ENCODE measurements around the gene RPRD1A. TPM values are rescaled to one million over a fixed set of nuclear protein-coding genes. Genes with fewer than 3 reads are reported as not detected.

Gene RPRD1A
- total and polyA plus RNA-seq, 9 of the 15 experiments (the other 6 are each of a cell fraction or from before 2014, with no cell fraction given): 30.2 to 142 (median 66.0) TPM

- no peak for TF ChIP-seq ZNF282 (CRISPR knock-in tag; IDR thresholded peaks at IDR 0.05)
- TF ChIP-seq HINFP (tag; conservative IDR thresholded peaks at IDR 0.05; ENCODE audit: low read depth): no peak
- TF ChIP-seq UBTF (IDR thresholded peaks at IDR 0.05; ENCODE audit: borderline replicate concordance in 1 of 2, low read depth in 2 of 2, low read length in 2 of 2): peak; percentile 25 to 68; a peak in 2 of 4 replicates
- TF ChIP-seq ERF (CRISPR knock-in tag; IDR thresholded peaks at IDR 0.05): peak; percentile 32; the same call in 1 of the 2 replicates
- peak; percentile 47; the same call in 1 of the 2 replicates for TF ChIP-seq ZNF511 (CRISPR knock-in tag; IDR thresholded peaks at IDR 0.05)
- TF ChIP-seq, protein P1, sequence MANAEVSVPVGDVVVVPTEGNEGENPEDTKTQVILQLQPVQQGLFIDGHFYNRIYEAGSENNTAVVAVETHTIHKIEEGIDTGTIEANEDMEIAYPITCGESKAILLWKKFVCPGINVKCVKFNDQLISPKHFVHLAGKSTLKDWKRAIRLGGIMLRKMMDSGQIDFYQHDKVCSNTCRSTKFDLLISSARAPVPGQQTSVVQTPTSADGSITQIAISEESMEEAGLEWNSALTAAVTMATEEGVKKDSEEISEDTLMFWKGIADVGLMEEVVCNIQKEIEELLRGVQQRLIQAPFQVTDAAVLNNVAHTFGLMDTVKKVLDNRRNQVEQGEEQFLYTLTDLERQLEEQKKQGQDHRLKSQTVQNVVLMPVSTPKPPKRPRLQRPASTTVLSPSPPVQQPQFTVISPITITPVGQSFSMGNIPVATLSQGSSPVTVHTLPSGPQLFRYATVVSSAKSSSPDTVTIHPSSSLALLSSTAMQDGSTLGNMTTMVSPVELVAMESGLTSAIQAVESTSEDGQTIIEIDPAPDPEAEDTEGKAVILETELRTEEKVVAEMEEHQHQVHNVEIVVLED (CRISPR knock-in tag; IDR thresholded peaks at IDR 0.05): peak; percentile 48; the same call in 1 of the 2 replicates
- TF ChIP-seq, protein P2, sequence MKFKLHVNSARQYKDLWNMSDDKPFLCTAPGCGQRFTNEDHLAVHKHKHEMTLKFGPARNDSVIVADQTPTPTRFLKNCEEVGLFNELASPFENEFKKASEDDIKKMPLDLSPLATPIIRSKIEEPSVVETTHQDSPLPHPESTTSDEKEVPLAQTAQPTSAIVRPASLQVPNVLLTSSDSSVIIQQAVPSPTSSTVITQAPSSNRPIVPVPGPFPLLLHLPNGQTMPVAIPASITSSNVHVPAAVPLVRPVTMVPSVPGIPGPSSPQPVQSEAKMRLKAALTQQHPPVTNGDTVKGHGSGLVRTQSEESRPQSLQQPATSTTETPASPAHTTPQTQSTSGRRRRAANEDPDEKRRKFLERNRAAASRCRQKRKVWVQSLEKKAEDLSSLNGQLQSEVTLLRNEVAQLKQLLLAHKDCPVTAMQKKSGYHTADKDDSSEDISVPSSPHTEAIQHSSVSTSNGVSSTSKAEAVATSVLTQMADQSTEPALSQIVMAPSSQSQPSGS (CRISPR knock-in tag; IDR thresholded peaks at IDR 0.05): no peak
- peak; percentile 72; the same call in 1 of the 2 replicates for TF ChIP-seq CGGBP1 (CRISPR knock-in tag; IDR thresholded peaks at IDR 0.05)
- no peak for TF ChIP-seq EHMT2 (IDR thresholded peaks at IDR 0.05)
- TF ChIP-seq TCF7L2 (IDR thresholded peaks at IDR 0.05; ENCODE audit: low read depth, low read length): no peak
- TF ChIP-seq KAT7 (CRISPR knock-in tag; IDR thresholded peaks at IDR 0.05; ENCODE audit: borderline replicate concordance): no peak; the same call in 1 of the 2 replicates
- TF ChIP-seq, protein P3, sequence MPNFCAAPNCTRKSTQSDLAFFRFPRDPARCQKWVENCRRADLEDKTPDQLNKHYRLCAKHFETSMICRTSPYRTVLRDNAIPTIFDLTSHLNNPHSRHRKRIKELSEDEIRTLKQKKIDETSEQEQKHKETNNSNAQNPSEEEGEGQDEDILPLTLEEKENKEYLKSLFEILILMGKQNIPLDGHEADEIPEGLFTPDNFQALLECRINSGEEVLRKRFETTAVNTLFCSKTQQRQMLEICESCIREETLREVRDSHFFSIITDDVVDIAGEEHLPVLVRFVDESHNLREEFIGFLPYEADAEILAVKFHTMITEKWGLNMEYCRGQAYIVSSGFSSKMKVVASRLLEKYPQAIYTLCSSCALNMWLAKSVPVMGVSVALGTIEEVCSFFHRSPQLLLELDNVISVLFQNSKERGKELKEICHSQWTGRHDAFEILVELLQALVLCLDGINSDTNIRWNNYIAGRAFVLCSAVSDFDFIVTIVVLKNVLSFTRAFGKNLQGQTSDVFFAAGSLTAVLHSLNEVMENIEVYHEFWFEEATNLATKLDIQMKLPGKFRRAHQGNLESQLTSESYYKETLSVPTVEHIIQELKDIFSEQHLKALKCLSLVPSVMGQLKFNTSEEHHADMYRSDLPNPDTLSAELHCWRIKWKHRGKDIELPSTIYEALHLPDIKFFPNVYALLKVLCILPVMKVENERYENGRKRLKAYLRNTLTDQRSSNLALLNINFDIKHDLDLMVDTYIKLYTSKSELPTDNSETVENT (CRISPR knock-in tag; IDR thresholded peaks at IDR 0.05): no peak
- peak; percentile 60; the same call in 1 of the 2 replicates for TF ChIP-seq PML (IDR thresholded peaks at IDR 0.05; ENCODE audit: low read length)
- TF ChIP-seq, protein P4, sequence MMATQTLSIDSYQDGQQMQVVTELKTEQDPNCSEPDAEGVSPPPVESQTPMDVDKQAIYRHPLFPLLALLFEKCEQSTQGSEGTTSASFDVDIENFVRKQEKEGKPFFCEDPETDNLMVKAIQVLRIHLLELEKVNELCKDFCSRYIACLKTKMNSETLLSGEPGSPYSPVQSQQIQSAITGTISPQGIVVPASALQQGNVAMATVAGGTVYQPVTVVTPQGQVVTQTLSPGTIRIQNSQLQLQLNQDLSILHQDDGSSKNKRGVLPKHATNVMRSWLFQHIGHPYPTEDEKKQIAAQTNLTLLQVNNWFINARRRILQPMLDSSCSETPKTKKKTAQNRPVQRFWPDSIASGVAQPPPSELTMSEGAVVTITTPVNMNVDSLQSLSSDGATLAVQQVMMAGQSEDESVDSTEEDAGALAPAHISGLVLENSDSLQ (IDR thresholded peaks at IDR 0.05): peak; percentile 79
These were observed 95.0 kb downstream of the RPRD1A start, which contains the start of gene RMP24 (continued) for GRCh38 chr18:35972197-35973000.
